B cell (primary cell): ENCODE data around the gene RILP. TPM values are rescaled to one million over a fixed set of nuclear protein-coding genes. Genes with fewer than 3 reads are reported as not detected.

Experiments used
- ATAC-seq: fragments of 200-7000 bp; cut with Tn5 transposase; one replicate; pipeline ENCODE4 v1.10.0; 2021; ENCODE audit warnings: low read depth, mild to moderate bottlenecking, moderate number of reproducible peaks, moderate library complexity
- CTCF ChIA-PET: fragments of 350-600 bp; sonication (Branson Sonifier 250); formaldehyde crosslinking; loops from one replicate; lab custom pipeline; 2021; ENCODE audit warnings: antibody characterized with exemption, inconsistent platforms; lab: Charles Lee
- POLR2A ChIA-PET: fragments of 350-600 bp; sonication (Branson Sonifier 250); formaldehyde crosslinking; loops from one replicate; lab custom pipeline; 2021; ENCODE audit warnings: antibody characterized with exemption; lab: Charles Lee
- DNase-seq: peaks from one replicate; pipeline ENCODE4 v3.0.0; 2013
- H2AFZ ChIP-seq: 2 replicates; pipeline ENCODE4 v1.6.1; 2012; ENCODE audit warnings: mild to moderate bottlenecking, low read depth, low read length; ENCODE audit not compliant: insufficient read depth, poor library complexity, severe bottlenecking
- H3K27ac ChIP-seq, 2 donors: 1 replicate in 1 of 2; 2 replicates in 1 of 2; pipeline ENCODE4 v1.5.1; 2012 to 2013; ENCODE audit warnings: low read length in 2 of 2, mild to moderate bottlenecking in 2 of 2, moderate library complexity in 1 of 2
- H3K27me3 ChIP-seq, 4 experiments: fragments of 200-600 bp in 1 of 4; sonication (generic) in 1 of 4; replicated peaks in 1 of 4; 1 replicate in 2 of 4; 2 replicates in 2 of 4; pipeline versions ENCODE4 v1.6.1 to v1.7.0; 2013 to 2016; ENCODE audit warnings: low read length in 3 of 4, mild to moderate bottlenecking in 2 of 4, mixed read lengths in 1 of 4, moderate library complexity in 1 of 4; ENCODE audit not compliant: insufficient read depth in 4 of 4, control insufficient read depth in 3 of 4; ENCODE audit errors: control extremely low read depth in 1 of 4
- H3K36me3 ChIP-seq, 2 experiments: replicated peaks in 1 of 2; 1 replicate in 1 of 2; 2 replicates in 1 of 2; pipeline versions ENCODE4 v1.6.1 to v1.7.1; 2013; ENCODE audit warnings: low read length in 1 of 2; ENCODE audit not compliant: insufficient read depth in 2 of 2, control insufficient read depth in 1 of 2; ENCODE audit errors: control extremely low read depth in 1 of 2, extremely low read depth in 1 of 2
- H3K4me1 ChIP-seq, 2 donors: fragments of 200-600 bp in 1 of 2; sonication (generic) in 1 of 2; 1 replicate in 1 of 2; 2 replicates in 1 of 2; pipeline versions ENCODE4 v1.5.1 to v1.6.1; 2013 to 2017; ENCODE audit warnings: low read length in 2 of 2; ENCODE audit not compliant: control insufficient read depth in 2 of 2, insufficient read depth in 2 of 2
- H3K4me2 ChIP-seq: replicated peaks from 2 replicates; pipeline ENCODE3; 2012; ENCODE audit warnings: mild to moderate bottlenecking, low read depth, low read length; ENCODE audit not compliant: poor library complexity, severe bottlenecking
- H3K4me3 ChIP-seq, 5 experiments: fragments of 200-600 bp in 1 of 5; sonication (generic) in 1 of 5; 1 replicate in 3 of 5; 2 replicates in 2 of 5; pipeline versions ENCODE4 v1.5.1 to v1.7.0; 2011 to 2016; ENCODE audit warnings: low read length in 4 of 5, mild to moderate bottlenecking in 4 of 5, low read depth in 2 of 5, control low read depth in 1 of 5, moderate library complexity in 1 of 5; ENCODE audit not compliant: insufficient read depth in 1 of 5; ENCODE audit errors: control extremely low read depth in 1 of 5, extremely low read depth in 1 of 5
- H3K79me2 ChIP-seq: fragments of 200-600 bp; sonication (generic); one replicate; pipeline ENCODE4 v1.6.0; 2016; ENCODE audit warnings: low read length; ENCODE audit not compliant: control insufficient read depth, insufficient read depth
- H3K9ac ChIP-seq: fragments of 200-600 bp; sonication (generic); 2 replicates; pipeline ENCODE4 v1.6.1; 2017; ENCODE audit warnings: mild to moderate bottlenecking, low read length, moderate library complexity
- H3K9me3 ChIP-seq, 3 donors: one replicate each; pipeline versions ENCODE4 v1.6.1 to v1.7.1; 2013; ENCODE audit warnings: low read length in 2 of 3; ENCODE audit not compliant: control insufficient read depth in 2 of 3, insufficient read depth in 1 of 3; ENCODE audit errors: control extremely low read depth in 1 of 3
- H4K20me1 ChIP-seq: 2 replicates; pipeline ENCODE4 v1.6.0; 2012; ENCODE audit warnings: mild to moderate bottlenecking, low read length; ENCODE audit not compliant: insufficient read depth, control insufficient read depth, poor library complexity, severe bottlenecking
- H3K27ac Mint-ChIP-seq: one replicate; pipeline ENCODE4 v1.8.0; 2021; ENCODE audit warnings: mixed read lengths
- H3K27me3 Mint-ChIP-seq: one replicate; pipeline ENCODE4 v1.8.0; 2021; ENCODE audit warnings: mixed read lengths
- H3K4me1 Mint-ChIP-seq: one replicate; pipeline ENCODE4 v1.8.0; 2021; ENCODE audit warnings: mixed read lengths
- H3K4me3 Mint-ChIP-seq: one replicate; pipeline ENCODE4 v1.8.0; 2021; ENCODE audit warnings: mixed read lengths
- H3K9me3 Mint-ChIP-seq: one replicate; pipeline ENCODE4 v1.8.0; 2022; ENCODE audit warnings: mixed read lengths; ENCODE audit not compliant: insufficient read depth
- EZH2 ChIP-seq: IDR thresholded peaks from 2 replicates; pipeline ENCODE4 v1.6.1; 2012; ENCODE audit warnings: borderline replicate concordance, low read depth, mild to moderate bottlenecking, moderate library complexity, low read length; ENCODE audit not compliant: insufficient read depth, poor library complexity, severe bottlenecking
- WGBS: methylation state at CpG from one replicate; pipeline ENCODE4 v1.1.5; 2013; ENCODE audit warnings: missing lambda C conversion rate; ENCODE audit not compliant: insufficient coverage; 5-methylcytosine and 5-hydroxymethylcytosine counted together
- intact Hi-C: fragments of 100-400 bp; cut with micrococcal nuclease; formaldehyde crosslinking; loops from one replicate; pipeline ENCODE4 v1.10.0; 2022
- polyA plus RNA-seq: library from polyadenylated mRNA; depleted of rRNA; stranded (reverse); fragments of >200 nt; gene quantifications from 2 replicates; pipeline ENCODE4 v1.2.3, GENCODE V29; 2012
- total RNA-seq, 2 donors: library from RNA; stranded (reverse); fragments of 120-200 nt in 1 of 2; gene quantifications; 1 replicate in 1 of 2; 2 replicates in 1 of 2; pipeline versions ENCODE4 v1.2.3 to v1.2.4, GENCODE V29; 2013 to 2022
- TF ChIP-seq, protein P1 (sequence below): fragments of 200-600 bp; IDR thresholded peaks from one replicate; pipeline ENCODE4 v1.8.0; 2022; ENCODE audit warnings: antibody characterized with exemption, mild to moderate bottlenecking

RILP gene
- total and polyA plus RNA-seq, 2 donors (not counting 1 experiment from before 2014, with no cell fraction given) = 1.1 to 7.0 TPM

DNA sequence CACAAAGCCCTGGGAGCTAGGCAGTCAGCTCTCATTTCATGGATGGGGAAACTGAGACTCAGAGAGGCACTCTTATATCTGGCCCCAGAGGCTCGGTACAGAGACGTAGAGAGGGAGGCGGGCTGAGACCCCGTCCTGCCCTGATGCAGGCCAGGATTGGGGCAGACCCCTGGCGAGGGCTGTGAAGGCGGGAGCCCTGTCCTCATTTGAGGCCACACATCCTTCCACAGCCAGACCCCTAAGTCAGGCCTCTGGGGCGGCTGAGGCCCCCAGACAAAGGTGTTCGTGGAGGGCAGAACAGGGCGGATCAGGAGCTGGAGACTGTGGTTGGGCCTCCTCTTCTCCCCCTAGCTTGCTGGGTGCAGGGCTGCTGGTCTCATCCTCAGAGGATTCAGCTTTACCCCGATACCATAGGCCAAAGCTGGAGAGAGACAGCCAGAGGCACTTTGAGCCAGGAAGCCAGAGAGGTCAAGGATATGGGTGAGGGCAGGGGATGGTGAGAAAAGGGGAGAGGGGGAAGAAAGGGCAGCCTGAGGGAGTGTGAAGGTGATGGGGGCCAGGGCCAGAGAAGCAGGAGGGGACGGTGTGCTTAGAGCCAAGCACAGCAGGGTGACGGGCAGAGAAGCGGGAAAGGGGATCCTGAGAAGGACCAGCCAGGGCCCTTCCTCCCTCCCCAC lies 3.3 kb downstream of the RILP start:
- ChIA-PET POLR2A (interaction anchor here (0.6 to 4.1 kb wide), 5 partner anchors 15 to 125 kb away, joined by 5 to 77 read pairs (median 10); partner anchors contain the start of gene SLC43A2), CTCF (interaction anchor here (0.6 to 7.8 kb wide), 6 partner anchors 17 to 281 kb away, joined by 3 to 135 read pairs (median 4); partner anchors contain the start of genes PITPNA and SLC43A2)
- Histone ChIP-seq H3K4me1 (peaks cover 32 to 41% of the 10 kb centered on the region in 2 donors), H3K27ac (no peak overlapping the region), H3K36me3 (peaks cover 0 to 13% of the 10 kb centered on the region in 2 experiments), H3K9ac (no peak overlapping the region), H4K20me1 (peaks cover 15% of the 10 kb centered on the region), H3K79me2 (no peaks in the 10 kb centered on the region), H3K4me3 (no peak overlapping the region), H3K27me3 (peaks cover 0 to 3% (median 0%) of the 10 kb centered on the region in 4 experiments), H3K9me3 (peaks cover 0 to 5% (median 0%) of the 10 kb centered on the region in 3 donors), H2AFZ (no peak overlapping the region), H3K4me2 (no peak overlapping the region)
- intact Hi-C loops = loop anchor here (5.0 kb wide), 2 partner anchors 129 to 389 kb away; partner anchors contain the start of gene INPP5K
- no peaks in the 10 kb centered on the region for H3K27me3 Mint-ChIP-seq
- peak overlapping the region; percentile 80 for H3K27ac Mint-ChIP-seq
- 80% methylated on average over 8 of the region's 13 CpGs for WGBS
- peaks cover 34% of the 10 kb centered on the region for H3K4me1 Mint-ChIP-seq
- TF ChIP-seq, protein P1, sequence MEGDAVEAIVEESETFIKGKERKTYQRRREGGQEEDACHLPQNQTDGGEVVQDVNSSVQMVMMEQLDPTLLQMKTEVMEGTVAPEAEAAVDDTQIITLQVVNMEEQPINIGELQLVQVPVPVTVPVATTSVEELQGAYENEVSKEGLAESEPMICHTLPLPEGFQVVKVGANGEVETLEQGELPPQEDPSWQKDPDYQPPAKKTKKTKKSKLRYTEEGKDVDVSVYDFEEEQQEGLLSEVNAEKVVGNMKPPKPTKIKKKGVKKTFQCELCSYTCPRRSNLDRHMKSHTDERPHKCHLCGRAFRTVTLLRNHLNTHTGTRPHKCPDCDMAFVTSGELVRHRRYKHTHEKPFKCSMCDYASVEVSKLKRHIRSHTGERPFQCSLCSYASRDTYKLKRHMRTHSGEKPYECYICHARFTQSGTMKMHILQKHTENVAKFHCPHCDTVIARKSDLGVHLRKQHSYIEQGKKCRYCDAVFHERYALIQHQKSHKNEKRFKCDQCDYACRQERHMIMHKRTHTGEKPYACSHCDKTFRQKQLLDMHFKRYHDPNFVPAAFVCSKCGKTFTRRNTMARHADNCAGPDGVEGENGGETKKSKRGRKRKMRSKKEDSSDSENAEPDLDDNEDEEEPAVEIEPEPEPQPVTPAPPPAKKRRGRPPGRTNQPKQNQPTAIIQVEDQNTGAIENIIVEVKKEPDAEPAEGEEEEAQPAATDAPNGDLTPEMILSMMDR = no peak
- no peak for TF ChIP-seq EZH2
- H3K4me3 Mint-ChIP-seq = peak overlapping the region; percentile 29
- ATAC-seq = no peak
- DNase-seq = no peak
- H3K9me3 Mint-ChIP-seq = no peaks in the 10 kb centered on the region
